ENCODE results near the gene STRADA. TPM values are rescaled to one million over a fixed set of nuclear protein-coding genes. Genes with fewer than 3 reads are reported as not detected.

The STRADA gene
- total and polyA plus RNA-seq, 10 of the 15 experiments (the other 5 are each of a cell fraction or from before 2014, with no cell fraction given) = 13.3 to 54.1 (median 44.0) TPM

- BruUV-seq (replicated peaks) = no TSS peak
- Histone ChIP-seq H3K9me3 (replicated peaks; ENCODE audit: control insufficient read depth, insufficient read depth, low read length) (no peaks in the 10 kb centered on the region), H4K20me1 (ENCODE audit: control insufficient read depth, insufficient read depth) (no peaks in the 10 kb centered on the region), H3K4me2 (ENCODE audit: control insufficient read depth, insufficient read depth) (no peak overlapping the region), H3K4me3 (no peak overlapping the region), H3K27me3 (replicated peaks in 1 of 2; ENCODE audit: control insufficient read depth in 2 of 2, insufficient read depth in 2 of 2, low read length in 1 of 2) (no peaks in the 10 kb centered on the region), H3K79me2 (ENCODE audit: control insufficient read depth, insufficient read depth, low read length) (no peaks in the 10 kb centered on the region), H3K36me3 (ENCODE audit: control insufficient read depth in 2 of 2, insufficient read depth in 2 of 2, low read length in 1 of 2) (peaks cover 2 to 3% of the 10 kb centered on the region in 2 experiments; a peak in 3 of 4 replicates), H3K27ac (ENCODE audit: control insufficient read depth, insufficient read depth) (no peak overlapping the region), H3K9ac (ENCODE audit: control insufficient read depth, insufficient read depth, low read length) (no peak overlapping the region), H2AFZ (ENCODE audit: control insufficient read depth, low read depth, low read length) (no peak overlapping the region), H3K4me1 (ENCODE audit: control insufficient read depth, insufficient read depth, low read length) (no peaks in the 10 kb centered on the region)
- FAIRE-seq (no peak), DNase-seq (ENCODE audit: low read depth, low spot score) (no peak), ATAC-seq (no peak)
- SMC1A ChIA-PET (ENCODE audit: uncharacterized antibody, unreplicated experiment) = interaction anchor here (0.6 to 3.1 kb wide), 6 partner anchors 9 to 86 kb away, joined by 3 to 18 read pairs (median 4); no protein-coding TSS in a partner anchor
- WGBS (ENCODE audit: insufficient coverage, insufficient replicate concordance, low lambda C conversion rate, missing lambda C conversion rate) = 83% methylated on average over 3 of the region's 3 CpGs
- POLR2A ChIA-PET = interaction anchor here (0.5 to 0.6 kb wide), 2 partner anchors 164 to 167 kb away, joined by 3 to 6 read pairs; no protein-coding TSS in a partner anchor
- RAD21 ChIA-PET (ENCODE audit: unreplicated experiment) = interaction anchor here (3.0 kb wide), 1 partner anchor 11 kb away, joined by 8 read pairs; no protein-coding TSS in a partner anchor
- TF ChIP-seq HDGF (IDR thresholded peaks at IDR 0.05) (no peak), ELK1 (IDR thresholded peaks at IDR 0.05; ENCODE audit: low read depth, low read length) (no peak), NRF1 (conservative IDR thresholded peaks at IDR 0.05; ENCODE audit: low read depth, low read length) (no peak), LARP7 (IDR thresholded peaks at IDR 0.05) (no peak), MLLT1 (IDR thresholded peaks at IDR 0.05) (no peak), ZSCAN29 (IDR thresholded peaks at IDR 0.05) (no peak)
- CTCF ChIA-PET = interaction anchor here (0.7 to 2.1 kb wide), 6 partner anchors 9 to 251 kb away, joined by 3 to 6 read pairs (median 4); no protein-coding TSS in a partner anchor
- in situ Hi-C loops (cut with MboI) (no loop called here), intact Hi-C loops (cut with micrococcal nuclease; ENCODE audit: unreplicated experiment) (no loop called here)
Measured at GRCh38 chr17:63676584-63676983, 65.0 kb downstream of the STRADA start.
